Right lung (tissue), 5 donors: ENCODE data around the gene ZNF528. TPM values are rescaled to one million over a fixed set of nuclear protein-coding genes. Genes with fewer than 3 reads are reported as not detected.

Source experiments
- polyA plus RNA-seq, 5 donors: library from polyadenylated mRNA; unstranded; fragments of 120-200 nt; gene quantifications; one replicate each; pipeline versions ENCODE4 v1.2.1 to v1.2.3, GENCODE V29; 2013; ENCODE audit warnings: inconsistent platforms in 1 of 5, low replicate concordance in 1 of 5; ENCODE audit not compliant: insufficient read length in 5 of 5, insufficient read depth in 1 of 5

ZNF528 gene
- polyA plus RNA-seq, 5 donors = 33.9 to 90.4 (median 70.9) TPM

Other genes starting within 250 kb of the ZNF528 start
- 10 to 100 TPM; 14.8 to 24.2 (median 20.6) TPM for gene ZNF836, start 226.2 kb upstream of the ZNF528 start, polyA plus RNA-seq
- gene PPP2R1A, start 207.8 kb upstream of the ZNF528 start, polyA plus RNA-seq = 100 to 1,000 TPM; 277 to 368 (median 317) TPM
- gene ZNF766, start 128.3 kb upstream of the ZNF528 start, polyA plus RNA-seq = 10 to 100 TPM; 12.1 to 25.7 (median 20.1) TPM
- 10 to 100 TPM; 11.0 to 17.5 (median 14.6) TPM for gene ZNF480, start 100.7 kb upstream of the ZNF528 start, polyA plus RNA-seq
- 10 to 100 TPM in 4 of 5 donors, 1 to 10 TPM in 1; 7.5 to 13.2 (median 11.2) TPM for gene ZNF610, start 61.6 kb upstream of the ZNF528 start, polyA plus RNA-seq
- gene ZNF880, start 27.9 kb upstream of the ZNF528 start, polyA plus RNA-seq = 10 to 100 TPM; 19.2 to 31.5 (median 30.8) TPM
- gene ZNF534, start 31.3 kb downstream of the ZNF528 start, polyA plus RNA-seq = 1 to 10 TPM in 1 of 5 donors, under 1 TPM in 4; 0.38 to 1.3 (median 0.60) TPM
- gene ZNF578, start 55.7 kb downstream of the ZNF528 start, polyA plus RNA-seq = 1 to 10 TPM; 2.6 to 6.3 (median 5.2) TPM
- gene ZNF808, start 129.8 kb downstream of the ZNF528 start, polyA plus RNA-seq = 10 to 100 TPM in 4 of 5 donors, 1 to 10 TPM in 1; 7.8 to 18.4 (median 16.5) TPM
- gene ZNF701, start 172.4 kb downstream of the ZNF528 start, polyA plus RNA-seq = 10 to 100 TPM; 11.2 to 23.8 (median 20.6) TPM
- gene ZNF83, start 240.5 kb downstream of the ZNF528 start, polyA plus RNA-seq = 100 to 1,000 TPM in 3 of 5 donors, 10 to 100 TPM in 2; 67.8 to 189 (median 128) TPM